Sigmoid colon (tissue), 4 donors: ENCODE results near the gene P3R3URF.

Source experiments
- CTCF ChIP-seq, 4 experiments: fragments of 450-650 bp in 3 of 4; fragments of 200-600 bp in 1 of 4; IDR thresholded peaks; one replicate each; pipeline ENCODE4 v1.5.1; 2016 to 2019; ENCODE audit warnings: antibody characterized with exemption in 4 of 4, mild to moderate bottlenecking in 3 of 4, moderate library complexity in 2 of 4
- POLR2AphosphoS5 ChIP-seq, 4 donors: sonication (generic); formaldehyde crosslinking; IDR thresholded peaks; one replicate each; pipeline ENCODE4 v1.6.1; 2017; ENCODE audit warnings: antibody characterized with exemption in 4 of 4

GRCh38 chr1:46173361-46173856 lies 2.9 kb downstream of the P3R3URF start:
- TF ChIP-seq POLR2AphosphoS5 (IDR thresholded peaks at IDR 0.05) (no peak), CTCF (IDR thresholded peaks at IDR 0.05) (no peak)
